Mesothelial cell of epicardium (in vitro differentiated cells): Measurements from ENCODE around the gene ACTN4. TPM values are rescaled to one million over a fixed set of nuclear protein-coding genes. Genes with fewer than 3 reads are reported as not detected.

Experiments
- DNase-seq, 2 experiments: peaks; one replicate each; pipeline ENCODE4 v3.0.0; 2021; ENCODE audit warnings: low spot score in 2 of 2; ENCODE audit not compliant: unreplicated experiment in 2 of 2
- H3K27ac Mint-ChIP-seq: 2 replicates; pipeline ENCODE4 v1.8.0; 2021; ENCODE audit warnings: mixed read lengths
- H3K27me3 Mint-ChIP-seq: 2 replicates; pipeline ENCODE4 v1.8.0; 2021; ENCODE audit warnings: low read depth, mixed read lengths
- H3K36me3 Mint-ChIP-seq: 2 replicates; pipeline ENCODE4 v1.8.0; 2021; ENCODE audit warnings: mixed read lengths
- H3K4me1 Mint-ChIP-seq: 2 replicates; pipeline ENCODE4 v1.8.0; 2021; ENCODE audit warnings: mixed read lengths
- H3K4me3 Mint-ChIP-seq: 2 replicates; pipeline ENCODE4 v1.8.0; 2021; ENCODE audit warnings: mild to moderate bottlenecking, moderate library complexity, mixed read lengths
- H3K9me3 Mint-ChIP-seq: 2 replicates; pipeline ENCODE4 v1.8.0; 2021; ENCODE audit warnings: mixed read lengths
- CTCF ChIP-seq: fragments of 200-600 bp; sonication (generic); IDR thresholded peaks from one replicate; pipeline ENCODE4 v1.5.0; 2021; ENCODE audit warnings: antibody characterized with exemption; ENCODE audit not compliant: unreplicated experiment
- total RNA-seq: library from RNA; stranded (reverse); gene quantifications from 3 replicates; pipeline ENCODE4 v1.2.1, GENCODE V29; 2021

ACTN4 gene
- total RNA-seq, 1 donor from 2014 or later = 452 TPM

GRCh38 chr19:38665219-38665931 is 17.9 kb downstream of the ACTN4 start:
- H3K4me1 Mint-ChIP-seq = peaks cover 97% of the 10 kb centered on the region
- H3K36me3 Mint-ChIP-seq = peaks cover 4% of the 10 kb centered on the region
- H3K9me3 Mint-ChIP-seq = no peaks in the 10 kb centered on the region
- DNase-seq = no peak
- peak overlapping the region; percentile 98 for H3K27ac Mint-ChIP-seq
- no peak for TF ChIP-seq CTCF
- no peaks in the 10 kb centered on the region for H3K27me3 Mint-ChIP-seq
- peak overlapping the region; percentile 1 for H3K4me3 Mint-ChIP-seq

- Mint-ChIP-seq H3K4me3 (peak overlapping the region; percentile 1), H3K9me3 (no peaks in the 10 kb centered on the region), H3K27me3 (no peaks in the 10 kb centered on the region), H3K4me1 (peaks cover 94% of the 10 kb centered on the region), H3K36me3 (peaks cover 2% of the 10 kb centered on the region), H3K27ac (peak overlapping the region; percentile 98)
- TF ChIP-seq CTCF = no peak
- peak in 1 of 2 experiments; percentile 64 for DNase-seq
These were observed 18.7 kb downstream of the ACTN4 start for GRCh38 chr19:38665950-38666662.

- TF ChIP-seq CTCF = no peak
- Mint-ChIP-seq H3K27ac (peak overlapping the region; percentile 98), H3K4me3 (peak overlapping the region; percentile 5), H3K9me3 (no peaks in the 10 kb centered on the region), H3K36me3 (peaks cover 2% of the 10 kb centered on the region), H3K4me1 (peaks cover 96% of the 10 kb centered on the region), H3K27me3 (no peaks in the 10 kb centered on the region)
- DNase-seq = no peak
These were observed 19.4 kb downstream of the ACTN4 start for GRCh38 chr19:38666663-38667511.

- H3K4me1 Mint-ChIP-seq = peaks cover 89% of the 10 kb centered on the region
- H3K27me3 Mint-ChIP-seq = no peaks in the 10 kb centered on the region
- TF ChIP-seq CTCF = no peak
- no peaks in the 10 kb centered on the region for H3K9me3 Mint-ChIP-seq
- no peak for DNase-seq
- H3K27ac Mint-ChIP-seq = peak overlapping the region; percentile 98
- H3K36me3 Mint-ChIP-seq = peaks cover 2% of the 10 kb centered on the region
- no peak overlapping the region for H3K4me3 Mint-ChIP-seq
These were observed 20.3 kb downstream of the ACTN4 start for GRCh38 chr19:38667661-38668171.

- H3K27me3 Mint-ChIP-seq = no peaks in the 10 kb centered on the region
These were observed 22.1 kb downstream of the ACTN4 start for GRCh38 chr19:38669552-38669951.

More at GRCh38 chr19:38669552-38669951, 22.1 kb downstream of the ACTN4 start:
- Mint-ChIP-seq H3K27ac (peak overlapping the region; percentile 98), H3K36me3 (peaks cover 2% of the 10 kb centered on the region), H3K4me3 (no peak overlapping the region), H3K9me3 (no peaks in the 10 kb centered on the region), H3K4me1 (peaks cover 78% of the 10 kb centered on the region)
- no peak for TF ChIP-seq CTCF
- DNase-seq = no peak
